Upper lobe of left lung (tissue), 6 donors: ENCODE results near the gene KHSRP. TPM values are rescaled to one million over a fixed set of nuclear protein-coding genes. Genes with fewer than 3 reads are reported as not detected.

ENCODE experiments used
- ATAC-seq, 2 donors: fragments of 200-7000 bp; cut with Tn5 transposase; one replicate each; pipeline ENCODE4 v1.9.1; 2022; ENCODE audit warnings: mild to moderate bottlenecking in 2 of 2, moderate library complexity in 2 of 2; ENCODE audit not compliant: low FRiP score in 2 of 2
- DNase-seq, 2 donors: peaks; one replicate each; pipeline ENCODE4 v3.0.0-alpha.2; 2019 to 2020
- H3K27ac ChIP-seq, 4 donors: fragments of 200-600 bp; sonication (generic); one replicate each; pipeline ENCODE4 v1.5.1; 2016 to 2019
- H3K27me3 ChIP-seq, 4 donors: fragments of 200-600 bp; sonication (generic); one replicate each; pipeline ENCODE4 v1.5.1; 2017 to 2019
- H3K36me3 ChIP-seq, 4 donors: fragments of 200-600 bp; sonication (generic); one replicate each; pipeline ENCODE4 v1.5.1; 2016 to 2019
- H3K4me1 ChIP-seq, 4 donors: fragments of 200-600 bp; sonication (generic); one replicate each; pipeline ENCODE4 v1.5.1; 2018 to 2019
- H3K4me3 ChIP-seq, 4 donors: fragments of 200-600 bp; sonication (generic); one replicate each; pipeline ENCODE4 v1.5.1; 2017 to 2019; ENCODE audit warnings: mild to moderate bottlenecking in 2 of 4, moderate library complexity in 1 of 4
- H3K9me3 ChIP-seq, 4 donors: fragments of 200-600 bp; sonication (generic); one replicate each; pipeline ENCODE4 v1.5.1; 2018 to 2019
- CTCF ChIP-seq, 6 experiments: fragments of 450-650 bp in 4 of 6; fragments of 200-600 bp in 2 of 6; sonication (generic) in 2 of 6; IDR thresholded peaks; one replicate each; pipeline ENCODE4 v1.5.1; 2016 to 2019; ENCODE audit warnings: antibody characterized with exemption in 6 of 6
- EP300 ChIP-seq, 4 donors: sonication (generic); formaldehyde crosslinking; IDR thresholded peaks; one replicate each; pipeline ENCODE4 v1.5.1; 2017; ENCODE audit warnings: antibody characterized with exemption in 4 of 4, control low read depth in 2 of 4
- POLR2A ChIP-seq, 4 donors: fragments of 450-650 bp; IDR thresholded peaks; one replicate each; pipeline ENCODE4 v1.5.1; 2016 to 2017; ENCODE audit warnings: antibody characterized with exemption in 4 of 4, mild to moderate bottlenecking in 2 of 4
- POLR2AphosphoS5 ChIP-seq, 2 donors: sonication (generic); formaldehyde crosslinking; IDR thresholded peaks; one replicate each; pipeline ENCODE4 v1.5.1; 2017; ENCODE audit warnings: antibody characterized with exemption in 2 of 2
- WGBS, 2 donors: methylation state at CpG; one replicate each; pipeline ENCODE4 v1.1.5; 2017 to 2018; 5-methylcytosine and 5-hydroxymethylcytosine counted together
- small RNA-seq, 4 donors: library from RNA; depleted of rRNA; stranded (forward); fragments of <200 nt; gene quantifications; one replicate each; pipeline ENCODE3, GENCODE V24; 2016
- total RNA-seq, 6 donors: library from RNA; depleted of rRNA in 4 of 6; stranded (reverse); fragments of >200 nt in 4 of 6; gene quantifications; one replicate each; pipeline versions ENCODE4 v1.1.0 to v1.2.1, GENCODE V29; 2016 to 2021
- donor health status: DM: no; HTN: no; CAD: no; lungs with moderate emphysema.
- donor health status: DM: no; HTN: yes; CAD: no; lungs with severe emphysema.

The KHSRP gene
- total RNA-seq, 6 donors from 2014 or later: 115 to 198 (median 133) TPM

- Histone ChIP-seq H3K4me1 (peaks cover 9 to 27% (median 12%) of the 10 kb centered on the region in 4 donors), H3K36me3 (peaks cover 0 to 26% (median 18%) of the 10 kb centered on the region in 4 donors), H3K27me3 (no peaks in the 10 kb centered on the region), H3K4me3 (peak overlapping the region; percentile 76 to 99 (median 82)), H3K9me3 (no peaks in the 10 kb centered on the region), H3K27ac (peak overlapping the region; percentile 93 to 99 (median 96))
- DNase-seq (peak; percentile 99 to 100), ATAC-seq (peak; percentile 93 to 96)
- WGBS, 2 donors: 1 to 2% methylated on average over 18 to 26 of the region's 53 CpGs
- TF ChIP-seq POLR2A (IDR thresholded peaks at IDR 0.05) (no peak), EP300 (IDR thresholded peaks at IDR 0.05) (no peak), CTCF (IDR thresholded peaks at IDR 0.05) (no peak), POLR2AphosphoS5 (IDR thresholded peaks at IDR 0.05) (no peak)
Measured at GRCh38 chr19:6373096-6373812, 51.4 kb downstream of the KHSRP start.

- TF ChIP-seq POLR2A (IDR thresholded peaks at IDR 0.05) (peak in 3 of 4 donors; percentile 26 to 82 (median 36)), EP300 (IDR thresholded peaks at IDR 0.05) (no peak), CTCF (IDR thresholded peaks at IDR 0.05) (peak in 1 of 6 experiments; percentile 5), POLR2AphosphoS5 (IDR thresholded peaks at IDR 0.05) (peak; percentile 64 to 65)
- ATAC-seq (peak; percentile 93 to 95), DNase-seq (peak in 1 of 2 donors; percentile 100)
- Histone ChIP-seq H3K27ac (peak within 1 kb of the TSS; percentile 93 to 99 (median 96)), H3K9me3 (no peaks in the 10 kb centered on the region), H3K36me3 (peaks cover 2 to 30% (median 24%) of the 10 kb centered on the region in 4 donors), H3K27me3 (no peaks in the 10 kb centered on the region), H3K4me1 (peaks cover 9 to 27% (median 12%) of the 10 kb centered on the region in 4 donors), H3K4me3 (peak within 1 kb of the TSS; percentile 76 to 99 (median 82))
- WGBS, 2 donors: 2% methylated on average over 29 of the region's 47 CpGs; no CpG with 5 or more reads in 1 of the 2 donors
Measured at GRCh38 chr19:6372594-6373095, 52.0 kb downstream of the KHSRP start, which contains the start of gene ALKBH7. TSS of gene ALKBH7 (plus strand) at chr19:6372794. CDS start at chr19:6372821, 27 bp downstream.

GRCh38 chr19:6364353-6364752, 60.3 kb downstream of the KHSRP start:
- Histone ChIP-seq H3K4me3 (no peak overlapping the region), H3K9me3 (no peaks in the 10 kb centered on the region), H3K4me1 (peaks cover 9 to 18% (median 16%) of the 10 kb centered on the region in 4 donors), H3K36me3 (peaks cover 27 to 55% (median 49%) of the 10 kb centered on the region in 4 donors), H3K27me3 (no peaks in the 10 kb centered on the region), H3K27ac (no peak overlapping the region)
- peak in 1 of 2 donors; percentile 77 for DNase-seq
- WGBS, 2 donors: 97% methylated on average over 20 to 21 of the region's 21 CpGs
- no peak for ATAC-seq
- TF ChIP-seq CTCF (IDR thresholded peaks at IDR 0.05): no peak
- no peak for TF ChIP-seq POLR2AphosphoS5 (IDR thresholded peaks at IDR 0.05)
- TF ChIP-seq EP300 (IDR thresholded peaks at IDR 0.05): no peak
- TF ChIP-seq POLR2A (IDR thresholded peaks at IDR 0.05): no peak

Small RNAs within 50 kb of the gene (small RNA-seq; reads per million reads assigned to genes)
- gene MIR6790: 0 reads per million in 4 donors
- gene MIR6885: 0 reads per million in 4 donors

Other genes with a start within 250 kb of the KHSRP start
- gene MLLT1, start 144.8 kb downstream of the KHSRP start, total RNA-seq: 10 to 100 TPM; 22.1 to 98.9 (median 49.3) TPM
- gene ACER1, start 91.2 kb downstream of the KHSRP start, total RNA-seq: not detected
- 10 to 100 TPM; 46.1 to 93.2 (median 66.2) TPM for gene CLPP, start 63.3 kb downstream of the KHSRP start, total RNA-seq
- gene ALKBH7, start 52.0 kb downstream of the KHSRP start, total RNA-seq: 100 to 1,000 TPM in 1 of 6 donors, 10 to 100 TPM in 5; 58.5 to 105 (median 77.0) TPM
- gene PSPN, start 48.9 kb downstream of the KHSRP start, total RNA-seq: 1 to 10 TPM in 5 of 6 donors, under 1 TPM in 1; 1.00 to 2.6 (median 1.5) TPM
- gene GTF2F1, start 31.6 kb downstream of the KHSRP start, total RNA-seq: 10 to 100 TPM; 40.3 to 76.6 (median 51.0) TPM
- gene SLC25A41, start 9.0 kb upstream of the KHSRP start, total RNA-seq: under 1 TPM in 2 of 6 donors, not detected in 4; 0.24 to 0.49 TPM
- gene SLC25A23, start 35.0 kb upstream of the KHSRP start, total RNA-seq: 100 to 1,000 TPM in 1 of 6 donors, 10 to 100 TPM in 5; 29.3 to 133 (median 64.5) TPM
- 100 to 1,000 TPM in 1 of 6 donors, 10 to 100 TPM in 5; 51.1 to 120 (median 74.1) TPM for gene CRB3, start 39.5 kb upstream of the KHSRP start, total RNA-seq
- gene DENND1C, start 57.0 kb upstream of the KHSRP start, total RNA-seq: 10 to 100 TPM in 5 of 6 donors, 1 to 10 TPM in 1; 5.8 to 31.4 (median 12.6) TPM
- gene TUBB4A, start 77.5 kb upstream of the KHSRP start, total RNA-seq: 1 to 10 TPM in 2 of 6 donors, under 1 TPM in 3, not detected in 1; 0.54 to 1.5 (median 0.76) TPM
- 10 to 100 TPM in 2 of 6 donors, 1 to 10 TPM in 4; 6.3 to 11.6 (median 8.4) TPM for gene TNFSF9, start 106.2 kb upstream of the KHSRP start, total RNA-seq
- gene CD70, start 166.3 kb upstream of the KHSRP start, total RNA-seq: 1 to 10 TPM in 1 of 6 donors, under 1 TPM in 1, not detected in 4; 0.31 to 1.3 TPM
- 1 to 10 TPM; 1.7 to 7.3 (median 2.8) TPM for gene TNFSF14, start 245.3 kb upstream of the KHSRP start, total RNA-seq